ENCODE results near the gene HBA2. TPM values are rescaled to one million over a fixed set of nuclear protein-coding genes. Genes with fewer than 3 reads are reported as not detected.

HBA2 gene
- total and polyA plus RNA-seq, 7 donors: 11.9 to 1,244 (median 24.9) TPM

DNA sequence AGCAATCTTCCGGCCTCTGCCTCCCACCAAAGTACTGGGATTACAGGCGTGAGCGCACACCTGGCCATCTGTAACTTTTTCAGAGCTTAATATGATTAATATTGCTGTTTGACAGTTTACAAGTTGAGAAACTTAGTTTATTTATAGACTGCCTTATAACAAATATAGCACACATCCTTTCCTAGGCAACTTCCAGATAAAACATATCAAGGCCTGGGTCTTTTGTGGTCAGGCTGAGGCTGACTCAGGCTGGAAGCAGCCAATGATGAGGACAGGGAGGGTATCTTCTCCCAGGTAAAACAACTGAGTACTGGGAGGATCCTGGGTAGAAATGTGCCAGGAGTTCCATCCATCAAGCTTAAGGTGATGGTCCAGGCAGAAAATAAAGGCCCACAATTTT, 40.3 kb downstream of the HBA2 start:
- H3K27ac ChIP-seq: no peak overlapping the region
- WGBS, 3 donors: 43 to 77% (median 49%) methylated on average over 3 of the region's 3 CpGs
- H3K4me3 ChIP-seq: no peak overlapping the region
- no peaks in the 10 kb centered on the region for H3K9me3 ChIP-seq
- ATAC-seq: peak in 3 of 4 donors; percentile 32 to 40 (median 40)
- intact Hi-C loops (cut with DNase I): no loop called here
- peaks cover 5 to 90% of the 10 kb centered on the region in 2 donors for H3K36me3 ChIP-seq (ENCODE audit: insufficient read depth in 1 of 2, low read depth in 1 of 2)
- no peak for DNase-seq
- peaks cover 21% of the 10 kb centered on the region for H3K4me1 ChIP-seq
- H3K27me3 ChIP-seq (ENCODE audit: insufficient read depth in 3 of 3, low read length in 2 of 3): no peaks in the 10 kb centered on the region
- TF ChIP-seq, protein P1, sequence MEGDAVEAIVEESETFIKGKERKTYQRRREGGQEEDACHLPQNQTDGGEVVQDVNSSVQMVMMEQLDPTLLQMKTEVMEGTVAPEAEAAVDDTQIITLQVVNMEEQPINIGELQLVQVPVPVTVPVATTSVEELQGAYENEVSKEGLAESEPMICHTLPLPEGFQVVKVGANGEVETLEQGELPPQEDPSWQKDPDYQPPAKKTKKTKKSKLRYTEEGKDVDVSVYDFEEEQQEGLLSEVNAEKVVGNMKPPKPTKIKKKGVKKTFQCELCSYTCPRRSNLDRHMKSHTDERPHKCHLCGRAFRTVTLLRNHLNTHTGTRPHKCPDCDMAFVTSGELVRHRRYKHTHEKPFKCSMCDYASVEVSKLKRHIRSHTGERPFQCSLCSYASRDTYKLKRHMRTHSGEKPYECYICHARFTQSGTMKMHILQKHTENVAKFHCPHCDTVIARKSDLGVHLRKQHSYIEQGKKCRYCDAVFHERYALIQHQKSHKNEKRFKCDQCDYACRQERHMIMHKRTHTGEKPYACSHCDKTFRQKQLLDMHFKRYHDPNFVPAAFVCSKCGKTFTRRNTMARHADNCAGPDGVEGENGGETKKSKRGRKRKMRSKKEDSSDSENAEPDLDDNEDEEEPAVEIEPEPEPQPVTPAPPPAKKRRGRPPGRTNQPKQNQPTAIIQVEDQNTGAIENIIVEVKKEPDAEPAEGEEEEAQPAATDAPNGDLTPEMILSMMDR (IDR thresholded peaks at IDR 0.05): no peak

DNA sequence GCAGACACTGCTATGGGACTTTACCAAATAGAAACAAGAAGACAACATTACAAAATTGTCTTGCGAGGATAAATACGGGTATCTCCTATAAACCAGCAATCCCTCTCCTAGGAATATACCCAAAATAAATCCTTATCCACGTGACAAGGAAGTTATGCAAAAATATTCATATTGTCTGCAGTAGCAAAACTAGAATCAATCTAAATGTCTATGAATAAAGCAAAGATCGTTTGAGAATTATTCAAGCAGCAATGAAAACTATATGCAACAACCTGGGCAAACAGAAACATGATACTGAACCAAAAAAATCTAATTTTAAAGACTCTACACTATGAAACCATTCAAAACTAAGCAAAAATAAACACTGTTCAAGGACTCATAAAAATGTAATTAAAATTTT, 47.3 kb downstream of the HBA2 start:
- no peaks in the 10 kb centered on the region for H3K27me3 ChIP-seq (ENCODE audit: insufficient read depth in 3 of 3, low read length in 2 of 3)
- H3K4me1 ChIP-seq: no peaks in the 10 kb centered on the region
- H3K4me3 ChIP-seq: no peak overlapping the region
- TF ChIP-seq, protein P1 (IDR thresholded peaks at IDR 0.05): no peak
- intact Hi-C loops (cut with DNase I): no loop called here
- ATAC-seq (no peak), DNase-seq (no peak)
- H3K9me3 ChIP-seq: no peaks in the 10 kb centered on the region
- H3K27ac ChIP-seq: no peak overlapping the region
- peaks cover 18 to 100% of the 10 kb centered on the region in 2 donors for H3K36me3 ChIP-seq (ENCODE audit: insufficient read depth in 1 of 2, low read depth in 1 of 2)
- WGBS, 3 donors: 64 to 68% (median 65%) methylated on average over 4 of the region's 4 CpGs

Other genes with a start within 250 kb of the HBA2 start
- 10 to 100 TPM in 2 of 4 donors, 1 to 10 TPM in 2; 5.8 to 16.2 (median 9.0) TPM for gene POLR3K, start 119.3 kb upstream of the HBA2 start, total RNA-seq
- 10 to 100 TPM in 2 of 3 donors, 1 to 10 TPM in 1; 8.9 to 17.5 (median 11.7) TPM for gene POLR3K, start 119.3 kb upstream of the HBA2 start, polyA plus RNA-seq
- gene SNRNP25, start 119.0 kb upstream of the HBA2 start, total RNA-seq: 10 to 100 TPM; 40.0 to 62.0 (median 48.9) TPM
- 10 to 100 TPM; 65.3 to 82.2 (median 70.5) TPM for gene SNRNP25, start 119.0 kb upstream of the HBA2 start, polyA plus RNA-seq
- gene RHBDF1, start 100.2 kb upstream of the HBA2 start, total RNA-seq: 10 to 100 TPM in 3 of 4 donors, 1 to 10 TPM in 1; 9.0 to 24.8 (median 20.8) TPM
- 10 to 100 TPM; 11.4 to 22.2 (median 15.3) TPM for gene RHBDF1, start 100.2 kb upstream of the HBA2 start, polyA plus RNA-seq
- gene MPG, start 94.7 kb upstream of the HBA2 start, total RNA-seq: 10 to 100 TPM; 23.0 to 43.1 (median 37.8) TPM
- 10 to 100 TPM; 53.8 to 68.1 (median 57.7) TPM for gene MPG, start 94.7 kb upstream of the HBA2 start, polyA plus RNA-seq
- 10 to 100 TPM; 21.2 to 31.2 (median 30.3) TPM for gene NPRL3, start 34.2 kb upstream of the HBA2 start, total RNA-seq
- 10 to 100 TPM; 13.9 to 23.7 (median 22.1) TPM for gene NPRL3, start 34.2 kb upstream of the HBA2 start, polyA plus RNA-seq
- not detected for gene HBZ, start 20.2 kb upstream of the HBA2 start, total RNA-seq
- gene HBZ, start 20.2 kb upstream of the HBA2 start, polyA plus RNA-seq: under 1 TPM; 0.05 to 0.12 (median 0.11) TPM
- 1 to 10 TPM in 1 of 4 donors, not detected in 3; 2.9 TPM for gene HBM, start 6.9 kb upstream of the HBA2 start, total RNA-seq
- gene HBM, start 6.9 kb upstream of the HBA2 start, polyA plus RNA-seq: not detected
- 1,000 to 10,000 TPM in 1 of 4 donors, 100 to 1,000 TPM in 1, 10 to 100 TPM in 2; 22.5 to 1,513 (median 169) TPM for gene HBA1, start 3.8 kb downstream of the HBA2 start, total RNA-seq
- gene HBA1, start 3.8 kb downstream of the HBA2 start, polyA plus RNA-seq: 10 to 100 TPM in 1 of 3 donors, 1 to 10 TPM in 2; 6.1 to 10.3 (median 8.2) TPM
- under 1 TPM in 1 of 4 donors, not detected in 3; 0.58 TPM for gene HBQ1, start 7.6 kb downstream of the HBA2 start, total RNA-seq
- gene HBQ1, start 7.6 kb downstream of the HBA2 start, polyA plus RNA-seq: not detected
- gene LUC7L, start 56.6 kb downstream of the HBA2 start, total RNA-seq: 10 to 100 TPM; 23.8 to 30.3 (median 27.1) TPM
- gene LUC7L, start 56.6 kb downstream of the HBA2 start, polyA plus RNA-seq: 10 to 100 TPM; 36.3 to 58.9 (median 36.7) TPM
- 100 to 1,000 TPM; 108 to 154 (median 120) TPM for gene FAM234A, start 61.9 kb downstream of the HBA2 start, total RNA-seq
- 100 to 1,000 TPM in 1 of 3 donors, 10 to 100 TPM in 2; 54.2 to 198 (median 98.4) TPM for gene FAM234A, start 61.9 kb downstream of the HBA2 start, polyA plus RNA-seq
- gene RGS11, start 103.1 kb downstream of the HBA2 start, total RNA-seq: 1 to 10 TPM in 3 of 4 donors, under 1 TPM in 1; 0.92 to 2.6 (median 1.3) TPM
- gene RGS11, start 103.1 kb downstream of the HBA2 start, polyA plus RNA-seq: under 1 TPM; 0.20 to 0.69 (median 0.46) TPM
- 1 to 10 TPM in 1 of 4 donors, under 1 TPM in 2, not detected in 1; 0.59 to 4.1 (median 0.69) TPM for gene ARHGDIG, start 107.7 kb downstream of the HBA2 start, total RNA-seq
- under 1 TPM; 0.12 to 0.28 (median 0.13) TPM for gene ARHGDIG, start 107.7 kb downstream of the HBA2 start, polyA plus RNA-seq
- gene PDIA2, start 110.3 kb downstream of the HBA2 start, total RNA-seq: under 1 TPM in 1 of 4 donors, not detected in 3; 0.90 TPM
- gene PDIA2, start 110.3 kb downstream of the HBA2 start, polyA plus RNA-seq: under 1 TPM in 2 of 3 donors, not detected in 1; 0.08 to 0.14 TPM
- gene AXIN1, start 179.8 kb downstream of the HBA2 start, total RNA-seq: 10 to 100 TPM; 12.1 to 23.2 (median 22.8) TPM
- gene AXIN1, start 179.8 kb downstream of the HBA2 start, polyA plus RNA-seq: 10 to 100 TPM; 23.5 to 32.3 (median 29.5) TPM
- 10 to 100 TPM; 55.4 to 68.8 (median 55.9) TPM for gene MRPL28, start 197.7 kb downstream of the HBA2 start, total RNA-seq
- 100 to 1,000 TPM in 1 of 3 donors, 10 to 100 TPM in 2; 67.1 to 126 (median 86.8) TPM for gene MRPL28, start 197.7 kb downstream of the HBA2 start, polyA plus RNA-seq
- 10 to 100 TPM; 27.2 to 34.7 (median 32.2) TPM for gene PGAP6, start 209.1 kb downstream of the HBA2 start, total RNA-seq
- gene PGAP6, start 209.1 kb downstream of the HBA2 start, polyA plus RNA-seq: 10 to 100 TPM; 26.0 to 46.9 (median 42.1) TPM
- 10 to 100 TPM; 19.5 to 39.7 (median 29.6) TPM for gene NME4, start 224.3 kb downstream of the HBA2 start, total RNA-seq
- gene NME4, start 224.3 kb downstream of the HBA2 start, polyA plus RNA-seq: 10 to 100 TPM; 16.0 to 30.7 (median 22.7) TPM
- 10 to 100 TPM; 13.9 to 22.9 (median 19.6) TPM for gene DECR2, start 229.0 kb downstream of the HBA2 start, total RNA-seq
- 10 to 100 TPM; 14.1 to 18.1 (median 15.8) TPM for gene DECR2, start 229.0 kb downstream of the HBA2 start, polyA plus RNA-seq